Bronchial epithelial cell (primary cell): ENCODE measurements around the gene RBBP8. TPM values are rescaled to one million over a fixed set of nuclear protein-coding genes. Genes with fewer than 3 reads are reported as not detected.

ENCODE experiments used
- DNase-seq: peaks from one replicate; pipeline ENCODE4 v3.0.0-alpha.2; 2010; ENCODE audit warnings: low read depth
- FAIRE-seq: peaks from 2 replicates; lab custom pipeline; 2011; peaks lifted over from hg19 to GRCh38; lab: Jason Lieb, UNC
- H3K27me3 ChIP-seq: 2 replicates; pipeline ENCODE4 v1.5.1; 2011; ENCODE audit warnings: low read length; ENCODE audit not compliant: control insufficient read depth, insufficient read depth
- H3K36me3 ChIP-seq: 2 replicates; pipeline ENCODE4 v1.5.1; 2011; ENCODE audit warnings: low read length; ENCODE audit not compliant: control insufficient read depth, insufficient read depth
- H3K4me3 ChIP-seq: 2 replicates; pipeline ENCODE4 v1.5.1; 2011; ENCODE audit warnings: mild to moderate bottlenecking, low read depth, low read length, control low read depth
- total RNA-seq: library from RNA; depleted of rRNA; stranded (reverse); fragments of >200 nt; gene quantifications from 2 replicates; pipeline ENCODE4 v1.2.1, GENCODE V29; 2014
- TF ChIP-seq, protein P1 (sequence below): IDR thresholded peaks from 2 replicates; pipeline ENCODE4 v1.5.1; 2011; ENCODE audit warnings: mild to moderate bottlenecking, moderate library complexity, low read length, control low read depth, inconsistent platforms; ENCODE audit not compliant: insufficient read depth, severe bottlenecking

Gene RBBP8
- total RNA-seq, 1 donor from 2014 or later: 72.9 TPM

DNA sequence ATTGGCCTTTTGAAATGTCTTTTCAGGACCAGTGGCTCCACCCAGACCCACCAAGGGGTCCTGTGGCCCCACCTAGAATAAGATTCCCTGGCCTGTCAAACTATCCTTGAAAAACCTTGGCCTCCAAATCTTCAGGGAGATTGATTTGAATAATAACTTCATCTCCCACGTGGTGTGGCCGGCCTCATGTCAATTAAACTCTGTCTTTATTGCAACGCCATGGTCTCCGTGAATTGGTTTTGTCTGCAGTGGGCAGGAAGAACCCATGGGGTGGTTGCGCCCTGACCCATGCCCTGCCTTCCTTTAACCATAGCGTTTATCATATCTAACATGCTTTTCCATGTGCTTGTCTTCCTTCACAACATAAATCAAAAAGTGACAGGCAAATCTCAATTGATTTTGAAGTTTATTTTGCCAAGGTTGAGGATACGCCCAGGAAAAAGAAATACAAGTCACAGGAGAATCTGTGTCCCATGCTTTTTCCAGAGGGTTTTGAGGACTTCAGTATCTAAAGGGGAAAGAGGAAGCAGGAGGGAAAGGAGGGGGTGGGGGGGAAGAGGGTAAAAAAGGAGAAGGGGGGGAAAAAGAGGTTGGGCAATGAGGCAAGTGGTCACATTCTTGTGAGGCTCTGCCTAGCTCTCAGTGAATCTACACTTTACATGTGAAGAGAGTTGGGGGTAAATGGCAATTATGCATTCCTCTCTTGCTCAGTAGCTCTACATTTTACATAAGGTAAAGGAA is 135.6 kb downstream of the RBBP8 start:
- no peak for DNase-seq
- Histone ChIP-seq H3K36me3 (no peaks in the 10 kb centered on the region), H3K27me3 (no peaks in the 10 kb centered on the region), H3K4me3 (no peak overlapping the region)
- TF ChIP-seq, protein P1, sequence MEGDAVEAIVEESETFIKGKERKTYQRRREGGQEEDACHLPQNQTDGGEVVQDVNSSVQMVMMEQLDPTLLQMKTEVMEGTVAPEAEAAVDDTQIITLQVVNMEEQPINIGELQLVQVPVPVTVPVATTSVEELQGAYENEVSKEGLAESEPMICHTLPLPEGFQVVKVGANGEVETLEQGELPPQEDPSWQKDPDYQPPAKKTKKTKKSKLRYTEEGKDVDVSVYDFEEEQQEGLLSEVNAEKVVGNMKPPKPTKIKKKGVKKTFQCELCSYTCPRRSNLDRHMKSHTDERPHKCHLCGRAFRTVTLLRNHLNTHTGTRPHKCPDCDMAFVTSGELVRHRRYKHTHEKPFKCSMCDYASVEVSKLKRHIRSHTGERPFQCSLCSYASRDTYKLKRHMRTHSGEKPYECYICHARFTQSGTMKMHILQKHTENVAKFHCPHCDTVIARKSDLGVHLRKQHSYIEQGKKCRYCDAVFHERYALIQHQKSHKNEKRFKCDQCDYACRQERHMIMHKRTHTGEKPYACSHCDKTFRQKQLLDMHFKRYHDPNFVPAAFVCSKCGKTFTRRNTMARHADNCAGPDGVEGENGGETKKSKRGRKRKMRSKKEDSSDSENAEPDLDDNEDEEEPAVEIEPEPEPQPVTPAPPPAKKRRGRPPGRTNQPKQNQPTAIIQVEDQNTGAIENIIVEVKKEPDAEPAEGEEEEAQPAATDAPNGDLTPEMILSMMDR: no peak
- no peak for FAIRE-seq

DNA sequence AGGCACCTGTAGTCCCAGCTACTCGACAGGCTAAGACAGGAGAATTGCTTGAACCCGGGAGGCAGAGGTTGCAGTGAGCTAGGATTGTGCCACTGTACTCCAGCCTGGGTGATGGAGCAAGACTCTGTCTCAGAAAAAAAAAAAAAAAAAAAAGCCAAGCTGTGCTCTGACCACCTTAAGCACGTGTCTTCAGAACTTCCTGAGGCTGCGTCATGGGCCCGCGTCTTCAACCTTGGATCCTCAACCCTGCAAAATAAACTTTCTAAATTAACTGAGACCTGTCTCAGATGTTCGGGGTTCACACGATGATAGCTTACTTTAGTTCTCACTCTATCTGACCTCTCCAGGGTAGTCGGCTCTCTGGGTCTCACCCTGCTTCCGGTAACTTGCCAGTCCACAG is 136.4 kb downstream of the RBBP8 start:
- FAIRE-seq (no peak), DNase-seq (no peak)
- TF ChIP-seq, protein P1: no peak

DNA sequence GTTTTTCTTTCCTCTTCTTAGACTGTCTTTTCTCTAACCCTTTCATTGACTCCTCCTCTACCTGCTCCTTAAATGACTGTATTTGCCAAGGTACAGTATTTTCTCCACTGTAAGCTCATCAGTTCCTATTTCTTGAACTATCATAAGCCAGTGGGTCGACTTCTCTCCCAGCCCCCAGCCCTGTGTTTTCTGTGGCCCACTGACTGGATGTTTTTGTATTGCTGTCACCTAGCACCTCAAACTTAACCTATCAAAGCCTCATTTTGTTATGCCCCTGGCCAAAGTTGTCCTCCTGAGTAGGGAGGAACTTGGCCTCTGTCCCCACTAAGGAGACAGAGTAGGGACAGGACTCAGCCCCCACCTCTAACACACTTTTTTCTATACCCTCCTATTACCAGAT is 136.8 kb downstream of the RBBP8 start:
- DNase-seq: no peak
- H3K36me3 ChIP-seq: no peaks in the 10 kb centered on the region
- no peaks in the 10 kb centered on the region for H3K27me3 ChIP-seq
- FAIRE-seq: no peak
- TF ChIP-seq, protein P1: no peak
- no peak overlapping the region for H3K4me3 ChIP-seq

More for the DNA sequence above, 136.4 kb downstream of the RBBP8 start:
- Histone ChIP-seq H3K4me3 (no peak overlapping the region), H3K36me3 (no peaks in the 10 kb centered on the region), H3K27me3 (no peaks in the 10 kb centered on the region)

DNA sequence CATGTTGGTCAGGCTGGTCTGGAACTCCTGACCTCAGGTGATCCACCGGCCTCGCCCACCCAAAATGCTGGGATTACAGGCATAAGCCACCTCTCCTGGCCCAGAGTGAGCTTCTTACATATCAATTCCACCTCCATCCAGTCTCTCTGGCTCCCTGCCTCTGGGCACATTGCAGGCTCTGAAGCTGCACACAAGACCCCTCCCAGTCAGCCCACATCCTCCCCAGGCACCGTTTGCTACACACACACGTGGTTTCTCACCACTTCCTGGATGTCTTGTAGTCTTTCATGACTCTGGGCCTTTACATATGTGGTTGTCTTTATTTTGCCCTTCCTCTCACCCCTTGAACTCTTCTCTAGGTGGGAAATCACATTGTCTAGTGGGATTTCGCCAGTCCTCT is 138.2 kb downstream of the RBBP8 start:
- FAIRE-seq: no peak
- H3K36me3 ChIP-seq: no peaks in the 10 kb centered on the region
- H3K4me3 ChIP-seq: no peak overlapping the region
- TF ChIP-seq, protein P1: no peak
- no peaks in the 10 kb centered on the region for H3K27me3 ChIP-seq
- no peak for DNase-seq

DNA sequence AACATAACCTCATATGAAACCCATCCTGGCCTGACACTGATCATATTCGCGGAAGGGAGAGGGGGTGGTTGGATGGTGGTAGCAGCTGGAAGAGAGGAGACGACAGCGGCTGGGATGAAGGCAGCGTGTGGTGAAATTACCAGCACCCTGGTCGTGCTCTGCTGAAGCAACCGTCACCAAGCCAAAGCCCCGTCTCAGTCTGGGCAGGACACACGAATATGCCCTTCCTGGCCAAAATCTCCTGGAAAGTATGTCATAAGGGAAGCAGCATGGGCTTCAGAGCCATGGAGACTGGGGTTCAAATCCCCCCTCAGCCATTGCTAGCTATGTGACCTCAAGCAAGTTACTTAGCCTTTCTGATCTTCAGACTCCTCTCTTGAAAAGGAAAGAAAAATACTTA is 139.0 kb downstream of the RBBP8 start:
- Histone ChIP-seq H3K4me3 (no peak overlapping the region), H3K27me3 (no peaks in the 10 kb centered on the region), H3K36me3 (no peaks in the 10 kb centered on the region)
- DNase-seq (no peak), FAIRE-seq (no peak)
- TF ChIP-seq, protein P1: no peak

DNA sequence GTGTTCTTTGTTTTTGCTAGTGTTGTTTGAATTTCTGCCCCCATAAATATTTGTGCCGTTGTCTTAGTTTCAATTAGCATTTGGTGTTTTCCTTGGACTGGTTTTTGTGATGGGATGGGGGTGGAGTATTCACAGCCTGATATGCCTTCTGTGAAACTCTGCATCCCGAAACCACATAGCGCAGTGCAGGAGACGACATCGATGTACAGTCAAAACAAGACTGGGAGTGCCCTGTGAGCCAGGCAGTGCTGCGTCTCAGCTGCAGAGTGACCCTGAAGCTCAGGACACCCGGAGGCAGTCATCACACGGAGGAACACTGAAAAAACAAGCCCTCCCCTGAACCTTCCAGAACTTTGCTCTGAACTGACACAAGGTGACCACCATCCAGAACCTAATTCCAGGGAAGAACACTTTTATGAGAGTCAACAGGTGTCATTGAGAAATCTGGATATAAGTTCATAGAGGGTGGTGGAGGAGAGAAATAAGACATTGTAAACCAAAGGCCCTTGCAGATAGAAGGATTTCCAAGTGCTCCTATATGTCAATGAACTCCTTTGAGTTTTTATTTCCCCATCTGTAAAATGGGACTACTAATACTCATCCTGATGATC is 141.0 kb downstream of the RBBP8 start:
- DNase-seq: no peak
- no peak overlapping the region for H3K4me3 ChIP-seq
- FAIRE-seq: no peak
- TF ChIP-seq, protein P1: no peak
- no peaks in the 10 kb centered on the region for H3K36me3 ChIP-seq
- no peaks in the 10 kb centered on the region for H3K27me3 ChIP-seq
